Prostate gland (tissue), 2 donors: ENCODE measurements around the gene S100A5. TPM values are rescaled to one million over a fixed set of nuclear protein-coding genes. Genes with fewer than 3 reads are reported as not detected.

Experiments used
- DNase-seq: peaks from one replicate; pipeline ENCODE4 v3.0.0-alpha.2; 2019; ENCODE audit warnings: low spot score
- H3K27ac ChIP-seq, 2 donors: fragments of 200-600 bp; sonication (generic); 2 replicates each; pipeline ENCODE4 v1.5.1; 2017 to 2019
- H3K27me3 ChIP-seq: fragments of 200-600 bp; sonication (generic); replicated peaks from 2 replicates; pipeline ENCODE4 v1.5.1; 2019; ENCODE audit not compliant: insufficient read depth
- H3K36me3 ChIP-seq, 2 donors: fragments of 200-600 bp; sonication (generic); 1 replicate in 1 of 2; 2 replicates in 1 of 2; pipeline versions ENCODE4 v1.5.1 to v1.8.1; 2017 to 2019
- H3K4me1 ChIP-seq: fragments of 200-600 bp; sonication (generic); replicated peaks from 2 replicates; pipeline ENCODE4 v1.5.1; 2019
- H3K4me3 ChIP-seq, 2 donors: fragments of 200-600 bp; sonication (generic); 2 replicates each; pipeline ENCODE4 v1.5.1; 2017 to 2019
- H3K9me3 ChIP-seq: fragments of 200-600 bp; sonication (generic); 2 replicates; pipeline ENCODE4 v1.5.1; 2017
- CTCF ChIP-seq, 4 experiments: fragments of 200-600 bp in 2 of 4; fragments of 450-650 bp in 2 of 4; sonication (generic) in 2 of 4; IDR thresholded peaks; 1 replicate in 3 of 4; 2 replicates in 1 of 4; pipeline ENCODE4 v1.5.1; 2016 to 2019; ENCODE audit warnings: antibody characterized with exemption in 4 of 4, mild to moderate bottlenecking in 2 of 4, moderate library complexity in 2 of 4
- POLR2A ChIP-seq: fragments of 450-650 bp; IDR thresholded peaks from one replicate; pipeline ENCODE4 v1.6.1; 2016; ENCODE audit warnings: antibody characterized with exemption, mild to moderate bottlenecking
- POLR2AphosphoS5 ChIP-seq: sonication (generic); formaldehyde crosslinking; IDR thresholded peaks from one replicate; pipeline ENCODE4 v1.6.1; 2017; ENCODE audit warnings: antibody characterized with exemption
- WGBS: methylation state at CpG from one replicate; pipeline ENCODE4 v1.1.5; 2018; 5-methylcytosine and 5-hydroxymethylcytosine counted together
- intact Hi-C: fragments of 100-400 bp; cut with DNase I; formaldehyde crosslinking; loops from one replicate; pipeline ENCODE4 v1.14.2; 2022
- total RNA-seq, 2 donors: library from RNA; depleted of rRNA; stranded (reverse); fragments of >200 nt; gene quantifications; one replicate each; pipeline ENCODE4 v1.1.0, GENCODE V29; 2016

S100A5 gene
- total RNA-seq, 2 donors from 2014 or later: not detected

GRCh38 chr1:153547560-153548551, 7.1 kb upstream of the S100A5 start:
- no peaks in the 10 kb centered on the region for H3K36me3 ChIP-seq
- DNase-seq: no peak
- TF ChIP-seq POLR2AphosphoS5 (no peak), CTCF (IDR thresholded peaks at IDR 0.05) (no peak), POLR2A (no peak)
- H3K4me1 ChIP-seq: no peaks in the 10 kb centered on the region
- intact Hi-C loops: no loop called here
- WGBS: 84% methylated on average over 18 of the region's 19 CpGs
- H3K4me3 ChIP-seq: no peak overlapping the region
- no peaks in the 10 kb centered on the region for H3K9me3 ChIP-seq
- H3K27ac ChIP-seq: no peak overlapping the region
- no peaks in the 10 kb centered on the region for H3K27me3 ChIP-seq

GRCh38 chr1:153546796-153547559, 6.2 kb upstream of the S100A5 start:
- peak overlapping the region; percentile 16 to 66 for H3K27ac ChIP-seq
- H3K9me3 ChIP-seq: no peaks in the 10 kb centered on the region
- no peak for DNase-seq
- no peaks in the 10 kb centered on the region for H3K36me3 ChIP-seq
- 68% methylated on average over 14 of the region's 14 CpGs for WGBS
- H3K27me3 ChIP-seq: no peaks in the 10 kb centered on the region
- H3K4me3 ChIP-seq: no peak overlapping the region
- TF ChIP-seq POLR2AphosphoS5: no peak
- no peak for TF ChIP-seq CTCF (IDR thresholded peaks at IDR 0.05)
- TF ChIP-seq POLR2A: no peak
- intact Hi-C loops: no loop called here
- no peaks in the 10 kb centered on the region for H3K4me1 ChIP-seq

- no peak overlapping the region for H3K4me3 ChIP-seq
- H3K9me3 ChIP-seq: no peaks in the 10 kb centered on the region
- H3K27ac ChIP-seq: peak overlapping the region; percentile 62 to 66
- 89% methylated on average over 8 of the region's 8 CpGs for WGBS
- no peak for TF ChIP-seq POLR2AphosphoS5
- no peak for TF ChIP-seq POLR2A
- no peak for TF ChIP-seq CTCF (IDR thresholded peaks at IDR 0.05)
- intact Hi-C loops: no loop called here
- no peaks in the 10 kb centered on the region for H3K36me3 ChIP-seq
- H3K4me1 ChIP-seq: no peaks in the 10 kb centered on the region
- DNase-seq: no peak
- H3K27me3 ChIP-seq: no peaks in the 10 kb centered on the region
These were observed 5.6 kb upstream of the S100A5 start for GRCh38 chr1:153546371-153546770.

- no peaks in the 10 kb centered on the region for H3K27me3 ChIP-seq
- H3K9me3 ChIP-seq: no peaks in the 10 kb centered on the region
- WGBS: 42% methylated on average over 19 of the region's 19 CpGs
- TF ChIP-seq POLR2A (peak; percentile 74), POLR2AphosphoS5 (peak; percentile 96), CTCF (IDR thresholded peaks at IDR 0.05) (peak in 1 of 4 experiments; percentile 5)
- H3K4me1 ChIP-seq: no peaks in the 10 kb centered on the region
- intact Hi-C loops: no loop called here
- no peaks in the 10 kb centered on the region for H3K36me3 ChIP-seq
- H3K4me3 ChIP-seq: peak within 1 kb of the TSS; percentile 7 to 15
- peak; percentile 93 for DNase-seq
- H3K27ac ChIP-seq: peak within 1 kb of the TSS; percentile 62 to 78
These were observed 4.6 kb upstream of the S100A5 start, which contains the start of gene S100A4 for GRCh38 chr1:153545067-153546055. TSS of gene S100A4 (minus strand) at chr1:153545806. CDS start at chr1:153544794, 1,012 bp downstream.
